IgD-negative memory B cell (primary cell): ENCODE results near the gene PFDN4. TPM values are rescaled to one million over a fixed set of nuclear protein-coding genes. Genes with fewer than 3 reads are reported as not detected.

ENCODE experiments used
- H3K27ac Mint-ChIP-seq, 3 donors: one replicate each; pipeline ENCODE4 v1.8.0; 2020 to 2022; ENCODE audit warnings: mild to moderate bottlenecking in 3 of 3, mixed read lengths in 3 of 3, moderate library complexity in 1 of 3
- H3K27me3 Mint-ChIP-seq: one replicate; pipeline ENCODE4 v1.8.0; 2021; ENCODE audit warnings: mixed read lengths
- H3K36me3 Mint-ChIP-seq: one replicate; pipeline ENCODE4 v1.8.0; 2020; ENCODE audit warnings: mild to moderate bottlenecking, mixed read lengths
- H3K4me1 Mint-ChIP-seq, 3 donors: one replicate each; pipeline ENCODE4 v1.8.0; 2020 to 2022; ENCODE audit warnings: mixed read lengths in 3 of 3, mild to moderate bottlenecking in 1 of 3
- H3K4me3 Mint-ChIP-seq, 4 donors: one replicate each; pipeline ENCODE4 v1.8.0; 2020 to 2022; ENCODE audit warnings: mild to moderate bottlenecking in 4 of 4, mixed read lengths in 4 of 4, moderate library complexity in 3 of 4
- H3K9me3 Mint-ChIP-seq, 3 donors: one replicate each; pipeline ENCODE4 v1.8.0; 2020 to 2021; ENCODE audit warnings: mixed read lengths in 3 of 3, mild to moderate bottlenecking in 1 of 3
- polyA plus RNA-seq: library from polyadenylated mRNA; unstranded; fragments of 300-500 nt; fragmentation: Illumina TruSeq; gene quantifications from one replicate; pipeline ENCODE4 v1.2.3, GENCODE V29; 2021

Gene PFDN4
- polyA plus RNA-seq, 1 donor from 2014 or later: 45.6 TPM

- peaks cover 2% of the 10 kb centered on the region for H3K36me3 Mint-ChIP-seq
- peaks cover 5% of the 10 kb centered on the region for H3K27me3 Mint-ChIP-seq
- no peak overlapping the region for H3K27ac Mint-ChIP-seq
- H3K9me3 Mint-ChIP-seq: peaks cover 0 to 2% (median 0%) of the 10 kb centered on the region in 3 donors
- no peak overlapping the region for H3K4me3 Mint-ChIP-seq
- H3K4me1 Mint-ChIP-seq: peaks cover 0 to 7% (median 0%) of the 10 kb centered on the region in 3 donors
Measured at GRCh38 chr20:54184904-54185626, 22.8 kb upstream of the PFDN4 start.

- H3K27me3 Mint-ChIP-seq: peaks cover 1% of the 10 kb centered on the region
- no peak overlapping the region for H3K4me3 Mint-ChIP-seq
Measured at GRCh38 chr20:54188132-54188849, 19.6 kb upstream of the PFDN4 start.

GRCh38 chr20:54189630-54190029 is 18.3 kb upstream of the PFDN4 start:
- no peaks in the 10 kb centered on the region for H3K9me3 Mint-ChIP-seq
- H3K27ac Mint-ChIP-seq: no peak overlapping the region
- H3K36me3 Mint-ChIP-seq: no peaks in the 10 kb centered on the region
- H3K27me3 Mint-ChIP-seq: peaks cover 1% of the 10 kb centered on the region
- H3K4me3 Mint-ChIP-seq: no peak overlapping the region
- no peaks in the 10 kb centered on the region for H3K4me1 Mint-ChIP-seq

More at GRCh38 chr20:54188132-54188849, 19.6 kb upstream of the PFDN4 start:
- H3K9me3 Mint-ChIP-seq: no peaks in the 10 kb centered on the region
- no peaks in the 10 kb centered on the region for H3K36me3 Mint-ChIP-seq
- H3K27ac Mint-ChIP-seq: no peak overlapping the region
- H3K4me1 Mint-ChIP-seq: no peaks in the 10 kb centered on the region

- peaks cover 1% of the 10 kb centered on the region for H3K27me3 Mint-ChIP-seq
- H3K9me3 Mint-ChIP-seq: no peaks in the 10 kb centered on the region
- H3K36me3 Mint-ChIP-seq: no peaks in the 10 kb centered on the region
- H3K4me3 Mint-ChIP-seq: no peak overlapping the region
- no peak overlapping the region for H3K27ac Mint-ChIP-seq
- peaks cover 0 to 3% (median 0%) of the 10 kb centered on the region in 3 donors for H3K4me1 Mint-ChIP-seq
Measured at GRCh38 chr20:54190217-54190616, 17.7 kb upstream of the PFDN4 start.

- Mint-ChIP-seq H3K4me1 (peaks cover 6 to 12% (median 10%) of the 10 kb centered on the region in 3 donors), H3K4me3 (no peak overlapping the region), H3K27ac (no peak overlapping the region), H3K27me3 (peaks cover 1% of the 10 kb centered on the region), H3K9me3 (no peaks in the 10 kb centered on the region), H3K36me3 (no peaks in the 10 kb centered on the region)
Measured at GRCh38 chr20:54193817-54194216, 14.1 kb upstream of the PFDN4 start.

- H3K4me3 Mint-ChIP-seq: no peak overlapping the region
- H3K4me1 Mint-ChIP-seq: peaks cover 6 to 12% (median 10%) of the 10 kb centered on the region in 3 donors
- no peaks in the 10 kb centered on the region for H3K9me3 Mint-ChIP-seq
- no peak overlapping the region for H3K27ac Mint-ChIP-seq
- no peaks in the 10 kb centered on the region for H3K36me3 Mint-ChIP-seq
- peaks cover 1% of the 10 kb centered on the region for H3K27me3 Mint-ChIP-seq
Measured at GRCh38 chr20:54194724-54195438, 13.0 kb upstream of the PFDN4 start.

DNA sequence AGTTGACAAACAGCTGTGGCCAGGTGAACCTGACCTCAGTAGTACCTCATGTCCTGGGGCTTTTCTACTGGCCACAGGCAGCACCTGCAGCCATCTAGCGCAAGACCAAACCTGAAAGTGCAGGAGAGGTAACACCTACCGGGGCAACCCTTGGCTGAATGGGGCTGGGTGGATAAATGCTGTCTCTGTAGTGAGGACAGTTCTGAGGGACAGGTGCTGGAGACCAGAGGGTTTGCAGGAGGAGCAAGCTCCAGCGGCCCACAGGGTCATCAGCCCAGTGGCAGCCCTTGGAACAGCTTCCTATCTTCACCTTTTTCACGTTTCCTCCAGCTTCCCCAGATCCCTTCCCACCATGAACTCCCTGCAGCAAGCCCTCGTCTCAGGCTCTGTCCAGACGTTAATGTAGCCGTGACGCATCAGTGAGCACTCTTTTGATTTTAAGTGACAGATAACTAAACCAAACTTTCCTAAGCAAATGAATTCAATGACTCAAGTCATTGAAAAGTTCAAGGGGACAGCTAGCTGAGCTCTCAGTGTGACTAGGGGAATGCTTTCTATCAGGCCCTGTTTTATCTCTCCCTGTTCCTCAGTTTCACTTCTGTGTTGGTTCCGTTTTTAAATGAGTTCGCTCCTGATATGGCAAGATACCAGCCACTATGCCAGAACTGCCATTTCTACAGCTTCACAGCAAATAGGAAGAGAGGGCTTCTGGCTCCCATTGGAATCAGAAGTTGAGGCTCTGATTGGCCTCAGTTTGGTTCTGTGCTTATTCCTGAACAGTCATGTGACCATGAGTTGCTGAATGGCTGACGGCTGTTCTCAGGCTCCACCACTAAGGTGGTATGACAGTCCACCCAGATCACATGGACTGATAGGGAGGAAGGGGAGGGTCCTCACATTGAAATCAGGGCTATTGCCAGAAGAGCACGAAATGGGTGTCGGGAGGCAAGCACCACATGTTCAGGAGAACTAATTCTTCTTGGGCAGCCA is 12.1 kb upstream of the PFDN4 start:
- Mint-ChIP-seq H3K36me3 (no peaks in the 10 kb centered on the region), H3K4me3 (peak overlapping the region in 3 of 4 donors; percentile 4 to 79 (median 63)), H3K4me1 (peaks cover 6 to 12% (median 10%) of the 10 kb centered on the region in 3 donors), H3K9me3 (no peaks in the 10 kb centered on the region), H3K27me3 (peaks cover 1% of the 10 kb centered on the region), H3K27ac (no peak overlapping the region)

- Mint-ChIP-seq H3K27ac (no peak overlapping the region), H3K9me3 (no peaks in the 10 kb centered on the region), H3K4me1 (peaks cover 6 to 12% (median 10%) of the 10 kb centered on the region in 3 donors), H3K27me3 (no peaks in the 10 kb centered on the region), H3K36me3 (no peaks in the 10 kb centered on the region), H3K4me3 (no peak overlapping the region)
Measured at GRCh38 chr20:54197621-54198604, 10.0 kb upstream of the PFDN4 start.

DNA sequence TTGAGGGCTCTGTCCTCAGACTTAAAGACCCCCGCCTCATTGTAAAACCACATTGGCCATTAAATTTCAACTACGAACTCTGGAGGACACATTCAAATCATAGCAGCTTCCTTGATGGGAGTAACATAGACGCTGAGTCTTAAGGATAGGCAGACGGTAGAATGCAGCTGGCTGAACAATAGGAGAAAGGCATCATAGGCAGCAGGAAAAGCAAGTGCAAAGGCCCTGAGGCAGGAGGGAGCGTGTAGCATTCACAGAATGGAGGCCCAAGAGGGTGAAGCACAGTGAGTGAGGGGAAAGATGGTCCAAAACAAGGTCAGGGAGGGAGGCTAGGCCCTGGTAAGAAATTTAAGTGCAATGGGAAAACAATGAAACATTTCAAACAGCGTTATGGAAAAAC is 8.6 kb upstream of the PFDN4 start:
- no peaks in the 10 kb centered on the region for H3K9me3 Mint-ChIP-seq
- H3K27ac Mint-ChIP-seq: no peak overlapping the region
- H3K36me3 Mint-ChIP-seq: no peaks in the 10 kb centered on the region
- H3K27me3 Mint-ChIP-seq: no peaks in the 10 kb centered on the region
- no peak overlapping the region for H3K4me3 Mint-ChIP-seq
- peaks cover 6 to 12% (median 10%) of the 10 kb centered on the region in 3 donors for H3K4me1 Mint-ChIP-seq

GRCh38 chr20:54199721-54200176 is 8.1 kb upstream of the PFDN4 start:
- Mint-ChIP-seq H3K27ac (no peak overlapping the region), H3K36me3 (no peaks in the 10 kb centered on the region), H3K4me1 (peaks cover 6 to 12% (median 10%) of the 10 kb centered on the region in 3 donors), H3K27me3 (no peaks in the 10 kb centered on the region), H3K9me3 (no peaks in the 10 kb centered on the region), H3K4me3 (no peak overlapping the region)

- Mint-ChIP-seq H3K4me3 (no peak overlapping the region), H3K36me3 (no peaks in the 10 kb centered on the region), H3K4me1 (peaks cover 5 to 11% (median 5%) of the 10 kb centered on the region in 3 donors), H3K9me3 (no peaks in the 10 kb centered on the region), H3K27ac (no peak overlapping the region), H3K27me3 (no peaks in the 10 kb centered on the region)
Measured at GRCh38 chr20:54200487-54201267, 7.2 kb upstream of the PFDN4 start.

- Mint-ChIP-seq H3K36me3 (no peaks in the 10 kb centered on the region), H3K4me1 (peaks cover 0 to 5% (median 0%) of the 10 kb centered on the region in 3 donors), H3K27me3 (no peaks in the 10 kb centered on the region), H3K27ac (no peak overlapping the region), H3K4me3 (no peak overlapping the region), H3K9me3 (no peaks in the 10 kb centered on the region)
Measured at GRCh38 chr20:54201268-54201846, 6.5 kb upstream of the PFDN4 start.
